Superior temporal gyrus (tissue), 1 donor: ENCODE results near the gene PYCR2.
"Not testable (repeated sequence)": the region's sequence is repeated elsewhere in the genome, so short reads cannot be mapped to it uniquely, and the experiment has no call there.

Source experiments
- DNase-seq: peaks from one replicate; pipeline ENCODE4 v3.0.0-alpha.2; 2016; ENCODE audit errors: extremely low spot score

PYCR2 gene

GRCh38 chr1:225942574-225942973 is 18.5 kb upstream of the PYCR2 start:
- no peak for DNase-seq

GRCh38 chr1:225941942-225942222 is 17.8 kb upstream of the PYCR2 start:
- DNase-seq = no peak

- DNase-seq = no peak
Observed at GRCh38 chr1:225941187-225941941, 17.3 kb upstream of the PYCR2 start, which contains the start of gene LEFTY2. Gene LEFTY2 (minus strand): TSS chr1:225941220. CDS start chr1:225941140, 80 bp downstream.

GRCh38 chr1:225940385-225941151 is 16.5 kb upstream of the PYCR2 start:
- DNase-seq = no peak

GRCh38 chr1:225939939-225940310 is 15.9 kb upstream of the PYCR2 start:
- DNase-seq = not testable (repeated sequence)

GRCh38 chr1:225939097-225939938 is 15.3 kb upstream of the PYCR2 start:
- not testable (repeated sequence) for DNase-seq

- no peak for DNase-seq
Observed at GRCh38 chr1:225937048-225937968, 13.3 kb upstream of the PYCR2 start.

GRCh38 chr1:225936523-225936922 is 12.5 kb upstream of the PYCR2 start:
- no peak for DNase-seq

- DNase-seq = not testable (repeated sequence)
Observed at GRCh38 chr1:225936086-225936485, 12.0 kb upstream of the PYCR2 start.

- DNase-seq = no peak
Observed at GRCh38 chr1:225934711-225935110, 10.7 kb upstream of the PYCR2 start.

GRCh38 chr1:225933072-225933471 is 9.0 kb upstream of the PYCR2 start:
- DNase-seq = no peak

GRCh38 chr1:225931270-225932136 is 7.5 kb upstream of the PYCR2 start:
- DNase-seq = no peak

- no peak for DNase-seq
Observed at GRCh38 chr1:225930566-225930965, 6.5 kb upstream of the PYCR2 start.

GRCh38 chr1:225929462-225929861 is 5.4 kb upstream of the PYCR2 start:
- DNase-seq = not testable (repeated sequence)

- DNase-seq = no peak
Observed at GRCh38 chr1:225928186-225929175, 4.4 kb upstream of the PYCR2 start.

GRCh38 chr1:225926551-225927113 is 2.6 kb upstream of the PYCR2 start:
- no peak for DNase-seq

GRCh38 chr1:225923381-225923691 is 714 bp downstream of the PYCR2 start:
- no peak for DNase-seq

GRCh38 chr1:225921734-225922709 is 2.0 kb downstream of the PYCR2 start:
- DNase-seq = no peak
